LNCaP clone FGC (cell line): ENCODE measurements around the gene TMPRSS11D.
A peak's percentile ranks its signal among the peaks of the same experiment; 100 is the strongest.

Experiments used
- DNase-seq: peaks from one replicate; pipeline ENCODE4 v3.0.0-alpha.2; 2011; ENCODE audit warnings: low read depth
- H3K4me3 ChIP-seq: 2 replicates; pipeline ENCODE4 v1.5.1; 2011; ENCODE audit warnings: mild to moderate bottlenecking, low read depth, low read length, control low read depth
- CTCF ChIP-seq: IDR thresholded peaks from 2 replicates; pipeline ENCODE4 v1.5.1; 2012; ENCODE audit warnings: mild to moderate bottlenecking; ENCODE audit not compliant: control insufficient read depth, insufficient read depth; ENCODE audit errors: extremely low read depth

Gene TMPRSS11D

GRCh38 chr4:67883902-67884301 is at the start of gene TMPRSS11D:
TMPRSS11D (minus strand) TSS chr4:67884002; CDS start chr4:67883933, 69 bp downstream.
- no peak within 1 kb of the TSS for H3K4me3 ChIP-seq
- TF ChIP-seq CTCF = no peak
- DNase-seq = no peak

- TF ChIP-seq CTCF = no peak
- no peak for DNase-seq
- H3K4me3 ChIP-seq = no peak overlapping the region
Observed at GRCh38 chr4:67933038-67933437, 49.2 kb upstream of the TMPRSS11D start.

GRCh38 chr4:67931256-67931655 is 47.5 kb upstream of the TMPRSS11D start:
- H3K4me3 ChIP-seq = no peak overlapping the region
- TF ChIP-seq CTCF = no peak
- no peak for DNase-seq

GRCh38 chr4:67929426-67929825 is 45.6 kb upstream of the TMPRSS11D start:
- TF ChIP-seq CTCF = no peak
- DNase-seq = no peak
- H3K4me3 ChIP-seq = no peak overlapping the region

GRCh38 chr4:67928546-67928945 is 44.7 kb upstream of the TMPRSS11D start:
- no peak overlapping the region for H3K4me3 ChIP-seq
- DNase-seq = peak; percentile 36
- no peak for TF ChIP-seq CTCF

GRCh38 chr4:67927251-67927650 is 43.4 kb upstream of the TMPRSS11D start:
- no peak for TF ChIP-seq CTCF
- no peak for DNase-seq
- no peak overlapping the region for H3K4me3 ChIP-seq

GRCh38 chr4:67926485-67926884 is 42.7 kb upstream of the TMPRSS11D start:
- no peak for DNase-seq
- TF ChIP-seq CTCF = no peak
- H3K4me3 ChIP-seq = no peak overlapping the region
